ENCODE measurements around the gene RPL28. TPM values are rescaled to one million over a fixed set of nuclear protein-coding genes. Genes with fewer than 3 reads are reported as not detected.

The RPL28 gene
- total and polyA plus RNA-seq, 2 of the 13 experiments (the other 11 are each of a cell fraction or from before 2014, with no cell fraction given): 105 to 420 TPM

GRCh38 chr19:55384920-55385723 lies 610 bp upstream of the RPL28 start (continued):
- TF ChIP-seq DBP (CRISPR knock-in tag; IDR thresholded peaks at IDR 0.05; ENCODE audit: not compliant biosample characterization): no peak
- no peak for TF ChIP-seq LRRFIP1 (CRISPR knock-in tag; conservative IDR thresholded peaks at IDR 0.05)
- TF ChIP-seq GMEB2 (CRISPR knock-in tag; IDR thresholded peaks at IDR 0.05; ENCODE audit: low read depth): no peak
- no peak for TF ChIP-seq ZNF552 (CRISPR knock-in tag; IDR thresholded peaks at IDR 0.05; ENCODE audit: borderline replicate concordance)
- TF ChIP-seq ZKSCAN5 (CRISPR knock-in tag; IDR thresholded peaks at IDR 0.05): no peak
- no peak for TF ChIP-seq HNRNPL (IDR thresholded peaks at IDR 0.05; ENCODE audit: low read depth, low read length)
- TF ChIP-seq REST (IDR thresholded peaks at IDR 0.05; ENCODE audit: borderline replicate concordance in 1 of 2, low read depth in 1 of 2, low read length in 2 of 2): no peak
- TF ChIP-seq ZNF543 (CRISPR knock-in tag; IDR thresholded peaks at IDR 0.05): no peak
- no peak for TF ChIP-seq MZF1 (CRISPR knock-in tag; IDR thresholded peaks at IDR 0.05; ENCODE audit: borderline replicate concordance)
- no peak for TF ChIP-seq KMT2A (CRISPR knock-in tag; IDR thresholded peaks at IDR 0.05)
- peak; percentile 49; the same call in 1 of the 2 replicates for TF ChIP-seq ZNF558 (CRISPR knock-in tag; IDR thresholded peaks at IDR 0.05; ENCODE audit: borderline replicate concordance)
- no peak for TF ChIP-seq ZNF10 (CRISPR knock-in tag; IDR thresholded peaks at IDR 0.05; ENCODE audit: borderline replicate concordance, low read depth)
- no peak for TF ChIP-seq ZKSCAN8 (CRISPR knock-in tag; IDR thresholded peaks at IDR 0.05; ENCODE audit: borderline replicate concordance)
- no peak for TF ChIP-seq PBX3 (CRISPR knock-in tag; IDR thresholded peaks at IDR 0.05; ENCODE audit: borderline replicate concordance)
- no peak for TF ChIP-seq E2F5 (CRISPR knock-in tag; conservative IDR thresholded peaks at IDR 0.05)
- no peak for TF ChIP-seq NCOR1 (IDR thresholded peaks at IDR 0.05; ENCODE audit: borderline replicate concordance, low read length)
- no peak for TF ChIP-seq ARNT (IDR thresholded peaks at IDR 0.05)

All from HepG2 (cell line).